GM18526 (cell line): Measurements from ENCODE around the gene MAPKAP1.

Experiments used
- POLR2A ChIP-seq: IDR thresholded peaks from 3 replicates; pipeline ENCODE4 v1.6.1; 2011; ENCODE audit not compliant: insufficient read length; ENCODE audit errors: extremely low read depth

The MAPKAP1 gene

DNA sequence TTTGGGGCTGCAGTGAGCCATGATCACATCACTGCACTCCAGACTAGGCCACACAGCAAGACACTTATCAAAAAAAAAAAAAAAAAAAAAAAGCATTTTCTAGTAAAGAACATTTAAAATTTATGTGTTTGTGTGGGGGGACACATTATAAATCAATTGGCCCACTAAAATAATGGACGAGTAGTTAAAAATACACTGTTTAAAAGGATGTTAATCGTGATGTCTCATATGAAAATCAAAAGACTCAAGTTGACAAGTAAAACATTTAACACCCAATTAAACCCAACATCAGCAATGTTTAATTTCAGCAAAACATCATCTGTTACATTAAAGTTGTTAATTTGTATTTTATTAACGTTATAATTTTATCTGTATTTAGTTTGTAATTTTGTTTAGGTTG, 152.3 kb downstream of the MAPKAP1 start:
- no peak for TF ChIP-seq POLR2A

DNA sequence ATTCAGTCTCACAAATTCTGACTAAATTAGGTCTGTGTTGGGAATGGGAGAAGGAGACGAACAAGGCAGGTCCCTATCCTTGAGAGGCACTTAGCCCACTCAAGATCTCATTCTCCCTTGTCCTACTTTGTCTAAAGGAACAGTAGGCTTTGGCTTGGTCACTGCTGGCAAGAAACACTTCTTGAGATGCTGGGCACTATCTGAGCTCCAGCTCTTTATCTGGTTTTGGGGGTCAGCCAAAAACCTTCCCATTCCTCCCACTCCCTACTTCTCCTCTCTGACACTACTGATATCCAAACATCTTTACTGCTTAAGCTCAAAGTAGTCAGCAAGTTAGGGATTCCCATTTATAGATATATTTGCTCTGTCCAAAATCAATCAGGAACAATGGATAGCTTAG, 155.2 kb downstream of the MAPKAP1 start:
- no peak for TF ChIP-seq POLR2A

DNA sequence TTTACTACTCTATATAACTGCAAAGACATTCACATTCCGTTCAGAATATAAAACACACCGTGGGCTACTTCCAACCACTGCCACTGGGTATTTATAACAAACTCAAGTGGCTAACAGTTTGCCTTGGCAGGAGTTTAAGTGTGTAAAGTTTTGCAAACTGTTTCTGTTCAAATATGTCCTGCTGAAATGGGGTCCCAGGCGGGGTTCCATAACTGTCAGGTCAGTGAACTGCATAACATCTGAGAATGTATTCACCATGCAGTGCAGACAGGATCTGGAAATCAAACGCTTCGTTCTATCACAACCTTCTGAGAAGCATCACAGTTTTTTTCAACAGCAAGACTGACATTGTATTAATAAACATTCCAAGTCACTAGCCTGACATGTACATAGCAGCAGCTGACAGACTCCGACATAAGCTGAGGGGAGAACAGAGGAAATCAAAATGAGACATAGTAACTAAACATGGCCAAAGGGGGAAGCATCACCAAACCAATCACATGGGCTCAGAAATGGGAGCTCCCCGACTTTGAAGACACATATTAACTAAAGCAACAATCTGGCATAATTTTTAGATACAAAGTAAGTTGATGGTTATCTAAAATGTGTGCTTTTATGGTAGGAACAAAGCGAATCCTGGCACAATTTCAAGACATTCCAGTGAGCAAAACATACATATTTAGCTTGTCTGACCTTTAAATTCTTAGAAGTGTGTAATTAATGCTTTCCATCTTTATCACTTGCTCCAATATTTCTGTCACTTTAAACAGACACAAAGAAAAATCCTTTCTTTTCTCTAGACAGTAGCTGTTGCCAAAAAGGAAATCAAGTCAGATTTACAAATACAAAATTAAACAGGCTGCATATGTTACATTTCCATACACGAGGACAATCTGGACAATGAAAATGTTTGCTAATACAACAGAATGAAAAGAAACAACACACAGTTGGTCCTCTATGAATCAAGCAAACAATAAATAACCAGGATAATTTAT, 156.8 kb downstream of the MAPKAP1 start:
- no peak for TF ChIP-seq POLR2A

GRCh38 chr9:125549465-125549871, 157.5 kb downstream of the MAPKAP1 start:
- no peak for TF ChIP-seq POLR2A

- TF ChIP-seq POLR2A = no peak
Measured at GRCh38 chr9:125549039-125549438, 158.0 kb downstream of the MAPKAP1 start.

GRCh38 chr9:125548141-125548540, 158.9 kb downstream of the MAPKAP1 start:
- TF ChIP-seq POLR2A = no peak

DNA sequence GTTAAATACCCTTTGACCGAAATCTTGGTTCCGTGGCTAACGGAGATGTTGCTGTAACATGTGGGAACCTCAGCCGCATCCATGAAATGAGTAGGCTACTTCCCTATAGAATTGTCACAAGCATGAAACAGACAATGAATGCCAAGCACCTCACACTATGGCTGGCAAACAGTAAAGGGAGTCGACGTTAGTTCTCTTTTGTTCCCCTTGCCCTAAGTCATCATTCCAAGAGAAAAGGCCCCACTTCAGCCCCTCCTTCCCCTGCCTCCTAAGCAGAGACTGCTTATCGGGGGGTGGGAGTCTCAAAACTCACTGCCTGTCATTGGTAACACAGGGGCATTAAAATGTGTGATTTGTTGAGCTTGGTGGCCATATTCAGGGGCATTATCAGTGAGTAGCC, 159.6 kb downstream of the MAPKAP1 start:
- TF ChIP-seq POLR2A = no peak

- no peak for TF ChIP-seq POLR2A
Measured at GRCh38 chr9:125545845-125546244, 161.2 kb downstream of the MAPKAP1 start.

DNA sequence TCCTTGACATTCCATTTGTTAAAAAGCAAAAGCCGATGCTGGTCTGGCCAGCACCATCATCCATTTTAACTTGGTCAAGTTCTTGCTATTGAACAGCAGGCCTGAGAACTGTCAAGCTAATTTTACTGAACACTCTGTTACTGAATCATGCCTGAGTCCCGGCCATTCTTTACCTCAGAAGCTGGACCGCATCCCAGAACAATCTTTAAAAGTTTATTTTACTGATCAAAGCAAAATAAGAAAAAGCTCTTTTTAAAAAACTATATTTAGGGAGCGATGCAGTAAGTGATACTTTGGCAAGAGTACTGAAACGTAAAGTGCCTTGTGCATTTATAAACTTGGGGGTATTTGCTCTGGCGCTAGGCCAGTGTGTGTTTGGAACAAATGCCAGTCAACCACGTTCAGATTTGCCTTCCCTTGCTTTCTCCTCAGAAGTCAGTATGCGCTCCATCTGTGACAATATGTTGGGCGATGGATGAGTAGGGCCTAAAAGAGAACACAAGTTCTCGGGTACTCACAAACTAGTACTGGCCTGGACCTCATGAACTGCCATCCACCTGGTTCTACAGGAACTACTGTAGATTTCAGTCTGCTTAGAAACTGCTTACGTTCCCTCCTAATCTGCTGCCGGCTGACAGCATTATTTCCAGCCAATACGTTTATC, 161.9 kb downstream of the MAPKAP1 start:
- no peak for TF ChIP-seq POLR2A

GRCh38 chr9:125544484-125544883, 162.5 kb downstream of the MAPKAP1 start:
- no peak for TF ChIP-seq POLR2A

- TF ChIP-seq POLR2A = no peak
Measured at GRCh38 chr9:125541840-125542243, 165.2 kb downstream of the MAPKAP1 start.

DNA sequence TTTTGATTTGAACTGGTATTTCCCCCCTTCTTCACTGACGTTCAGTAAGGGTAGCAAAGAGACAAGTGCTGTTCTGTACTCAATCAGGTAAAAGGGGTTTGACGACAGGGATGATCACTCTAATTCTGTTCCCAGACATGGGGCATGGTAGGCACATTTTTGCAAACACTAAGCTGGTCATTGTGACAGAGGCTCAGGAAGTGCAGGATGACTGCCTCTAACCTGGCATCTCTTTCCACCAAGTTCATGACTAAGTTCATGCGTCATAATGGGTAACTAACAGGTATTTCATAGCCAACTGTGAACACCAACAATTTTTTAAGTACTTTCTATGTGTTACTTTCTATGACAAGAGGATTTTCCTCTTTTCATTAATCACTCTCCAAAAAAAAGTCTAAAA, 166.5 kb downstream of the MAPKAP1 start:
- no peak for TF ChIP-seq POLR2A

DNA sequence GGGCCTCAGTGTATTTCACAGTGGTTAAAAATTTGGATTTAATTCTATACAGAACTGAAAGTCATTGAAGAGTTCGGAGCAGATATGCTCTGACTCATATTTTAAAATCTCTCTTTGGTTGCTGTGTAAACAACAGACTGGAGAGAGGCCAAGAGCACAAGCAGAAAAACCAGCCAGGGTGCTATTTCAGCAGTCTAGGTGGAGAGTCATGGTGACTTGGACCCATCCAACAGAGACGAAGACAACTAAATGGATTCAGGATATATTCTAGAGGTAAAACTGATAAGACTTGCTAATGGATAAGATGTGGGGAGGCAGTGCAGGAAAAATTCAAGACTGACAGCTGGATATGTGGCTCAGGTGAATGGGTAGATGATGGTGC, 168.9 kb downstream of the MAPKAP1 start:
- TF ChIP-seq POLR2A = no peak

- no peak for TF ChIP-seq POLR2A
Measured at GRCh38 chr9:125537442-125538091, 169.4 kb downstream of the MAPKAP1 start.

- TF ChIP-seq POLR2A = no peak
Measured at GRCh38 chr9:125536776-125537175, 170.2 kb downstream of the MAPKAP1 start.
